HG03457 (cell line): ENCODE results near the gene ZNF277.

Source experiments
- ATAC-seq: cut with Tn5 transposase; IDR thresholded peaks from one replicate; pipeline ENCODE4 v1.9.1; 2021; ENCODE audit warnings: moderate number of reproducible peaks; ENCODE audit not compliant: unreplicated experiment

ZNF277 gene

GRCh38 chr7:112337892-112338291 is 131.4 kb downstream of the ZNF277 start:
- ATAC-seq = no peak

GRCh38 chr7:112338786-112339185 is 132.3 kb downstream of the ZNF277 start:
- ATAC-seq = no peak

- no peak for ATAC-seq
These were observed 135.0 kb downstream of the ZNF277 start for GRCh38 chr7:112341464-112341863.

GRCh38 chr7:112346381-112347060 is 140.0 kb downstream of the ZNF277 start:
- no peak for ATAC-seq

- ATAC-seq = no peak
These were observed 140.6 kb downstream of the ZNF277 start for GRCh38 chr7:112347088-112347487.

- no peak for ATAC-seq
These were observed 144.1 kb downstream of the ZNF277 start for GRCh38 chr7:112350585-112350984.

GRCh38 chr7:112356596-112356995 is 150.1 kb downstream of the ZNF277 start:
- no peak for ATAC-seq

- ATAC-seq = no peak
These were observed 150.6 kb downstream of the ZNF277 start for GRCh38 chr7:112357136-112357535.

- ATAC-seq = no peak
These were observed 152.0 kb downstream of the ZNF277 start for GRCh38 chr7:112358513-112358912.

GRCh38 chr7:112359086-112359485 is 152.6 kb downstream of the ZNF277 start:
- no peak for ATAC-seq

- no peak for ATAC-seq
These were observed 154.2 kb downstream of the ZNF277 start for GRCh38 chr7:112360681-112361080.

GRCh38 chr7:112361154-112361553 is 154.7 kb downstream of the ZNF277 start:
- no peak for ATAC-seq

GRCh38 chr7:112362053-112362650 is 155.7 kb downstream of the ZNF277 start:
- ATAC-seq = no peak

- no peak for ATAC-seq
These were observed 156.2 kb downstream of the ZNF277 start for GRCh38 chr7:112362731-112363131.

- no peak for ATAC-seq
These were observed 157.9 kb downstream of the ZNF277 start for GRCh38 chr7:112364388-112364787.

GRCh38 chr7:112365551-112365950 is 159.1 kb downstream of the ZNF277 start:
- ATAC-seq = no peak

GRCh38 chr7:112366886-112367285 is 160.4 kb downstream of the ZNF277 start:
- no peak for ATAC-seq

GRCh38 chr7:112370436-112370835 is 163.9 kb downstream of the ZNF277 start:
- no peak for ATAC-seq

GRCh38 chr7:112371701-112372100 is 165.2 kb downstream of the ZNF277 start:
- ATAC-seq = no peak

- ATAC-seq = no peak
These were observed 165.6 kb downstream of the ZNF277 start for GRCh38 chr7:112372101-112372500.

- ATAC-seq = no peak
These were observed 171.1 kb downstream of the ZNF277 start for GRCh38 chr7:112377593-112377992.

GRCh38 chr7:112381311-112382091 is 175.0 kb downstream of the ZNF277 start:
- no peak for ATAC-seq
